ENCODE results near the gene SEMA5B.

Gene SEMA5B, protein sequence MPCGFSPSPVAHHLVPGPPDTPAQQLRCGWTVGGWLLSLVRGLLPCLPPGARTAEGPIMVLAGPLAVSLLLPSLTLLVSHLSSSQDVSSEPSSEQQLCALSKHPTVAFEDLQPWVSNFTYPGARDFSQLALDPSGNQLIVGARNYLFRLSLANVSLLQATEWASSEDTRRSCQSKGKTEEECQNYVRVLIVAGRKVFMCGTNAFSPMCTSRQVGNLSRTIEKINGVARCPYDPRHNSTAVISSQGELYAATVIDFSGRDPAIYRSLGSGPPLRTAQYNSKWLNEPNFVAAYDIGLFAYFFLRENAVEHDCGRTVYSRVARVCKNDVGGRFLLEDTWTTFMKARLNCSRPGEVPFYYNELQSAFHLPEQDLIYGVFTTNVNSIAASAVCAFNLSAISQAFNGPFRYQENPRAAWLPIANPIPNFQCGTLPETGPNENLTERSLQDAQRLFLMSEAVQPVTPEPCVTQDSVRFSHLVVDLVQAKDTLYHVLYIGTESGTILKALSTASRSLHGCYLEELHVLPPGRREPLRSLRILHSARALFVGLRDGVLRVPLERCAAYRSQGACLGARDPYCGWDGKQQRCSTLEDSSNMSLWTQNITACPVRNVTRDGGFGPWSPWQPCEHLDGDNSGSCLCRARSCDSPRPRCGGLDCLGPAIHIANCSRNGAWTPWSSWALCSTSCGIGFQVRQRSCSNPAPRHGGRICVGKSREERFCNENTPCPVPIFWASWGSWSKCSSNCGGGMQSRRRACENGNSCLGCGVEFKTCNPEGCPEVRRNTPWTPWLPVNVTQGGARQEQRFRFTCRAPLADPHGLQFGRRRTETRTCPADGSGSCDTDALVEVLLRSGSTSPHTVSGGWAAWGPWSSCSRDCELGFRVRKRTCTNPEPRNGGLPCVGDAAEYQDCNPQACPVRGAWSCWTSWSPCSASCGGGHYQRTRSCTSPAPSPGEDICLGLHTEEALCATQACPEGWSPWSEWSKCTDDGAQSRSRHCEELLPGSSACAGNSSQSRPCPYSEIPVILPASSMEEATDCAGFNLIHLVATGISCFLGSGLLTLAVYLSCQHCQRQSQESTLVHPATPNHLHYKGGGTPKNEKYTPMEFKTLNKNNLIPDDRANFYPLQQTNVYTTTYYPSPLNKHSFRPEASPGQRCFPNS

DNA sequence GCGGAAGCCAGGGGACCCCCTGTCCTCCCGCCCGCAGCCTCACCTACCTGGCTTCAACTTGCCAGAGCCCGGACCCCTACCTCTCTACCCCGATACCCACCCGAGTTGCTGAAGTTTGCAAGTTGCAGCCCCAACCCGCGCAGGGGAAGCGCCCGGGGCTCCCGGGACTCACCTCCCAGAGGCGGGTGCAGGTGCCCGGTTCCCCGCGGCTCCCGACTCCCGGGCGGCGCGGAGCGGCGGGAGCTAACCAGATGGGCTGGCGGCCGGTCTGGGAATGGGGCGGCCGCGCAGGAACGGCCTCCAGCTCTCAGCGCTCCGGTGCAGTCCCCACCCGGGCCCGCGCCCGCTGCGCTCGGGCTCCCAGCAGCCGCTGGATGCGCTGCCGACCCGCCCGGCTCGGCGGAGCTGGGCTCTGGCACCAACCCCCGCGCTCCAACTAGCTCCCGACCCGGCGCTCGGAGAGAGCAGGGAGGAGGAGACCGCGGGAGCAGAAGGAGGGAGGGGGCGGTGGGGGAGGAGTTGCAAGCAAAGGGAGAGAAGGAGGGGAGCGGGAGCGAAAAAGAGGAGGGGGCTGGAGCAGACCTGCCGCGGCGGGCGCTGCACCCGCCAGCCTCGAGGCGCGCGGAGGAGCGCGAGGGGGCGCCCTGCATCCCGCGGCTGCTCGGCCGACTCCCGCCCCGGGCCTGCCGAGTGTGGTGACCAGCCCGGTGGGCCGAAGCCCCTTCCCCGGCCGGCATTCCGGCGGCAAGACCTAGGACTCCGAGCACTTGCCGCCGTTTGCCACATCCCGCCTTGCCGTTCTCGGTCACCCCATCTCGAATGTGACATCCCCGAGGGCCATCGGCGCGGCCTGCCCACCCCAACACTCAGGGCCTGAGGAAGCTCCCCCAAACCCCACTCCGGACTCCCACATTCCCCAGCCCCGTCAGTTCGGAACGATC, at the start of gene SEMA5B:
Gene SEMA5B (minus strand): TSS at position 472 of the 941 bp plus-strand sequence. CDS start 66,500 bp downstream, outside the sequence.
- no peak for DNase-seq (ENCODE audit: low spot score)

DNA sequence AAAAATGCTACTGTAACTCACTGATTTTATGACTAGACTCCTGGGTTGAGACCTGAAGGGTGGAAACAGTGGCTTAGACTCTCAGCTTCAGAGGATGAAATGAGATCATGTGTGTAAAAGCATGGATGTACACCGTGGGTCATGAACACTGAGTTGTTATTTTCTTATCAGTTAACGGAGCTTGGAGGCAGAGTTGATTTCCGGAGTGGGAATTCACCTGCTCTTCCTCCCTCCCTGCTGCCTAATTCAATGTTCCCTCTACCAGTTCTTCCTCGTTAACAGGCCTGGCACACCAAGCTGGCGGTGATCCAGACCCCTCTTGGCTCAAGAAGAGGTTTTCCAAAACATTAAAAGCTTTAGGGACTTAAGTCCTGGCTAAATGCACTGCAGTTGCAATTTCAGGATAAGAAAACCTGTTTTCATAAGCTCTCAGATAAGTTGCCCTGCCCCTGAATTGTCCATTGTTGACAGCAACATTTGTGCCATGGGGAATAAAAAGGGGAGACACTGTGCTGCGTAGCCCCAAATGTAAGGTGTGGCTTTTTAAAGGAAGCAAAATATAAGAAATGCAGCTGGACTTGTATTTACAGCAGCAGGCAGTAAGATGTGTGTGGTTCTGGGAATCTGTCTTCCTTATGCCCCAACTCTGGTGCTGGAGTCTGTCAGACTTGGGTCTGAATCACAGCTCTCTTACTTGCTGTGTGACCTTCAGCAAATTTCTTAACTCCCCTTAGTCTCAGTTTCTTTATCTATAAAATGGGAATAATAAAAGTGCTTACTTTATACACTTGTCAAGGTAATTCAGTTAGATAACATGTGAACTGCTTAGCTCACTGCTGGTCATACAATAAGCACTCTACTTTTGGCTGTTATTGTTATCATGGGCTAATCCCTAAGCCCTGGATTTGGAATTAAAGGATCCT, 49.2 kb upstream of the SEMA5B start:
- no peak for DNase-seq (ENCODE audit: low spot score)

DNA sequence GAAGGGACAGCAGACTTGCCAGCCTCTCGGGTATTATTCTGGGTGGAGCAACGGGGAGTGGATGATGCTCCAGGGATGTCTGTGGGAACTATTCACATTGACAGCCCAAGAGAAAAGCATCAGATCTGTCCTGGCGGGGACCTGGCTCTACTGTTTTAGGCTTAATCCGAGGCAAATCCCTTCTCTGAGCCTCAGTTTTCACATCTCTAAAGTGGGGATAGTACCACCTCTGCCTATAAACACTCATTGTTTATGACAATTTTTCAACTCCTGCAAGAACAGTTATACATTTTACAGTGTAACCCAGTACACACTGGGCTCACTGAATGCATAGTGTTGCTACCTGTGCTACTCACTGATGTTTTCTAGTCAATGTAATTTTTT, 48.5 kb upstream of the SEMA5B start:
- no peak for DNase-seq (ENCODE audit: low spot score)

DNA sequence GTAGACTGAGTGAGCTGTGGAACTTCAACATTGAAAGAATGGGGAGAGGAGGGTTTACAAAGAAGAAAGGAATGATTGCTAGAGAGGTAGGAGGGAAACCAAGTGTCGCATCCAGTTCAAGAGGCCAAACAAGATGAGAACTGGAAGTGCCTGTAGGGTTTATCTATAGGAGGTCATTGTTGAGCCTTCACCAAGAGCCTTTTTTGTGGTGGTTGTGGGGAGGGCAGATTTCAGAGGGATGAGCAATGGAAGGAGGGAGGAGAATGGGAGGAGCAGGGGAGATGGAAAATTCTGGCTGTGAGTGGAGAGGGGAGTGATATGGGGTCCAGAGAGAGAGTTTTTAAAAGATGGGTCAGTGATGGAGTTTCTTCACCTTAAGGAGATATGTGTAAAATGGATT, 47.8 kb upstream of the SEMA5B start:
- peak; percentile 58 for DNase-seq (ENCODE audit: low spot score)

DNA sequence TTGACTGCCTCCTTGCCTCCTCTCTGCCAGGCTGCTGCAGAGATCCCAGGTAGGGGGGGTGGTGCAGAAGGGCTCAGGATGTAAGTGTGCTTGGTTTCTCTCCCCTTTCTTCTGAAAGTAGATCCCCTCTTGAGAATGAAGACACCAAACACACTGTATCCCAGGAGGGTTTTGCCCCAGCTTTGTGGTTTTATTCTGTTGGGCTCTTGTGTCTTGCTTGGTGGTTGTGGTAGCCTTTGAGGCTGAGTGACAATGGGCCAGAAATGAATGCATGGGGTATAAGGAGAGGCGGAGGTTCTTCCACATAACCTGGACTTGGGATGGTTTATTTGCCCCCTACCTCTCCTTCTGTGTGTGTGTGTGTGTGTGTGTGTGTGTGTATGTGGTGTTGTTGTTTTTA, 45.0 kb upstream of the SEMA5B start:
- DNase-seq (ENCODE audit: low spot score), result no peak

DNA sequence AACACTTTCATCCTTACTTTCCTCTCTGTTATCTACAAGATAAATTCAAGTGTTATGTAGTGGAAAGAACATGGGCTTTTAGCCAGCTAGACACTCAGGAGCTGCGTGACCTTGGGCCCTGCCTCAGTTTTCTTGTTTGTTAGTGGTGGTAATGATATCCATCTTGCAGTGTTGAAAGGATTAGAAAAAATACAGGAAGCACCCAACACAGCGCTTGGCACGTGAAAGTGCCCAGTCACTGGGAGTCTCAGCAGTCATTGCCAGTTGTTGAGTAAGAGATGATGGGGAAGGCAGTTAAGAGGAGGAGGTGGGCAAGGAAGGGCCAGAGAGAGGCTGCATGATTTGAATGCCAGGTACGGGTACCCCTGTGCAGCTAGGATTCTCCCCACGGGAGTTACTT, 44.6 kb upstream of the SEMA5B start:
- DNase-seq (ENCODE audit: low spot score), result no peak

DNA sequence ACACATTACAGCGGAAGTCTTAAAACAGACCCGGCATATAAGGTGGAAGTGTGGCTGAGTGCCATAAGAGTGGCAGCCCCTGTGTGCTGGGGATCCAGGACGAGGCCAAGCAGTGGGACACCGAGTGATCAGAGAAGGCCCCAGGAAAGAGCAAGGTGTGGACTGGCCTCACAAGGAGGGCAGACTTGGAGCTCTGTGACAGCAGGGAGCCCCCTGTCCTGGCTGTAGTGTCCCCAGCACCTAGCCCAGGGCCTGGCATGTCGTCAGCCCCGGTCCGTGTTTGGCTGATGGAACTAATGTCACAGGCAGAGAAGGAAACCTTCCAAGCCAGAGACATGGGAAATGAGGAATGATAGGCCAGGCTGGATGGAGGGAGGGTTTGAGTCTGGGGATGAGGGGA, 44.0 kb upstream of the SEMA5B start:
- no peak for DNase-seq (ENCODE audit: low spot score)

DNA sequence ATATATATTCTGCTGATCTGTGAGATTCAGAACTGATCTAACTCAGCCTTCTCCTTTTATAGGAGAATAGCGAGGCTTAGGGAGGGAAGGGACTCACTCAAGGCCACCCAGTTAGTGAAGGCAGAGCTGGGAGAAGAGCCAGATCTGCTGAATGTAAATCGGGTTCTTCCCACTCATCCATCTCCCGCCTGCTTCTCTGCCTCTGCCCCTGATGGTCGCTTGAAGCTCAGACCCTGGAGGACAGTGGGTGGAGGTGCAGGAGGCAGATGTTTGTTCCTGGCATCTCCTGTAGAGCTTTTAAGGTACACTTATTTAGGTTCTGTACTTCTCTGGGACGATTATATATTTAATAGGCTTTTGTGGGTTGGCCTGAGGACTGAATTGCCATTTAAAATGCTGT, 43.6 kb upstream of the SEMA5B start:
- no peak for DNase-seq (ENCODE audit: low spot score)

DNA sequence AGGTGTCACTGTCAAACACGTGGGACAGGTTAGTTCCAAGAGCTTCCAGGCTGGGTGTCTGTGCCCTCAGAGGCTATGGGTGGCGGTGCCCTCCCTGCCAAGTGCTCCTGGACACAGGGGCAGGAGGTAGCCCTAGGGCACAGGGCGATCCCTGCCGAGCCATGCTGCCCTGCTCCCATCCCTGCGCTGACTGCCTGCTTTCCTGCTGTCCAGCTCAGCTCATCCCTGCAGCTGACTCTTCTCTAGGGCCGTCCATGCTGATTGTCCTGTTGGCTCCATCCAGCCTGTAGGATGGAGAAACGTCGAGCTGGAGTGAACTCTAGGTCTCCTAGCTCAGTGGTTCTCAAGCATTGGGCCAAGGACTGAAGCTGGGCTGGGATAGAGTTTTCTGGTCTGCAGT, 42.9 kb upstream of the SEMA5B start:
- DNase-seq (ENCODE audit: low spot score), result no peak

DNA sequence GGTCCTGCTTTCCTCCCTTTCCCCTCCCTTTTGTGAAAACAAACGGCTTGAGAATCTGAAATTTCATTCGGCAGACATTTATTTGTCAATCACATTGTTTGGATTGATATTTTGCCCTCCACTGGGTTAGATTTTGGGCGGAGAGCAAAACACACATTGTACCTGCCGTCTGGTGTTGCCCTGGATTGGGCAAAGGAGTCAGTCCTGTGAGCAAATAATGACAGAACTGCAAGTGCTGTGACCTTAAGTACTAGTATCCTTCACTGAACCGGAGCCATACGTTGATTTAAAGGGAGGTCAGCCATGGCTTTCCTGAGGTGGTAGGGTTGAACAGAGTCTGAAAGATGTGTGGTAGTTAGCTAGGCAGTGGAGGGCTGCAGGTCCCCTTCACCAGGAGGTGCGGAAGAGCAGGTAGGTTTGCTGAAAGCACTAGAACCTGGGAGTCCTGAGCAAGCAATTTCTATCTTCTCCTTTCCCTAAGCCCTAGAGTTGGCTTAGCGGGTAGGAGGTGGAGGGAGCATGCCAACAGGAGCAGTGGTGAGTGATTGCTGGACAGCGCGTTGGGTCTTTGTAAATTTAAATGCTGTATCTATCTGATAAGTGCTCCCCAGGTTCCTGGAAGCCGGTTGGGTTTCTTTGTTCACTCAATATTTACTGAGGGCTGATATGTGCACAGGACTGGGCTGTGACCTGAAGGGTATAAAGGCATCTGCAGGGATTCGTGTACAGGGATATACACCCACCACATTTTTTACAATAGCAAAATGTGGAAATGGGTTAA, 41.2 kb upstream of the SEMA5B start:
- no peak for DNase-seq (ENCODE audit: low spot score)

DNA sequence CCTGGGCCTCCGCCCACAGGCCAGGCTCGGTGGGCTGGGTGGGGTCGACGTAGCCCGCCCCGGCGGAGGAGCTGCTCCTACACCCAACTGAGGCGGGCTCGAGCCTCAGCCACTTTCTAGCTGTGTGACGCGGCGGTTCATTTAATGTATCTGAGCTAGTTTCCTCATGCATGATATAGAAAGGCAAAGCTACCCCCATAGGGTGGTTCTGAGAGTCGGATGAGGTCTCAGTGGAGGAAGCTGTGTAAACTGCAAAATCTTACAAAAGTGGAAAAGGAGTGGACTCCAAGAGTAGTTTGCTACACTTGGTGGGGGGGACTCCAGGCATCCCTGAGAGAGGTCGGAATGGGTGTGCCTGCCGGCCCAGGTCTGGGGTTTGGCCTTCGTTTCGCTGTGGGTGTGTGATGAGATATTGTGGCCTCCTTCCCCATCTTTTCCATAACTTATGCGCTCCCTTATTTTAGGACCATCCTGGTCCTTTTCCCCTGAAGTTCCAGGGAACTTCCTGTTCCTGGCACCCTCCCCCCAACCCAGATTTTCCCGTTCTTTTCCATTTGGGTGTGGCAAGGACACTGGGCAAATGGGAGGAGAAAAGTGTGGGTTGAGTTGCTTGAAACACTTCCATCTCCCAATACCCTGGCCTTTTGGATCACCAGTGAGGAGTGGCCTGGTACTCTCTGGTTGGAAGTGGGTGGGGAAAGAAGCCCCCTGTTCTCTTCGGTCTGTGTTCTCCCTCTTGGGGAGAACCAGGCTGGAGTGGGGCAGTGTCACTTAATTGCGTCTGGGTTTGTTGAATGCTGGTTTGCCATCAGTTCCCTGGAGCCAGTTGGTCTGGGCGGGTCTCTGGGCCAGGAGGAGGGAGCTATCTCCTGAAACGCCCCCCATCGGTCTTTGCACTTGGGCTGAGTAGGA, 40.4 kb upstream of the SEMA5B start:
- DNase-seq (ENCODE audit: low spot score), result peak; percentile 27

DNA sequence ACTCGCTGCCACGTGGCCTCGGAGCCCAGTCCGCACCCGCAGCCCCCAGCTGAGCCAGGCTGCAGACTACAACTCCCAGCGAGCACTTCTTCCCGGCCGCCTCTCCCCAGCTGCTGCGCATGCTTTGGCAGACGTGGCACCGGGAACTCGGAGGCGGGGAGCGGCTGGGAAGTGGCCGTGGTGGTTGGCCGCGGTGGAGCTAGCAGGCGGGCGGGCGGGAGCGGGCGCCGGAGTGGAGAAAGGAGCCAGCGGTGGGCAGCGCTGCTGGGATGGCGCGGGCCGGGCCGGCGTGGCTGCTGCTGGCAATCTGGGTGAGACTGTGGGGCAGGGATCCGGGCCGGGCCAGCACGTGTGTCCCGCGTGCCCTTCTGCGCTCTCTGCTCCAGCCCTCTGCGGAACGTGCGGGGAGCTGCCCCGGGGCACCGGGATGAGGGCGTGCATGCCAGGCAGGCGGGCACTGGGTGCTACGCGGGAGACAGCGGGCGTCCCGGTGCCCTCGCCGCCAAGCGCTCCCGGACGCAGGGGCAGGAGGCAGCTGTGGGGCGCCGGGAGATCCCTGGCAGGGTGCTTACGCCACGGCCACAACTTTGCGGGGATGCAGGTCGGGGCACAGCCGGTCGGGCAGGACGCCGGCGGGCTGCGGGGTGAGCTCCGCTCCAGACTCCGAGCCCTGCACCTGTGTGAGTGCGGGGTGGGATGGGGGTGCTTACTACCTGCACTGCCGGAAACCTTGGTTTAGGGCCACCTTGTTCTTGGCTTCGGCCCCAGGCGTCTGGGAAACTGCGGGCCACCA, 39.5 kb upstream of the SEMA5B start, which contains the start of gene PDIA5:
Gene PDIA5 (plus strand): TSS at position 130 of the 793 bp plus-strand sequence. CDS start 140 bp downstream, at position 270.
- DNase-seq (ENCODE audit: low spot score), result peak; percentile 92

DNA sequence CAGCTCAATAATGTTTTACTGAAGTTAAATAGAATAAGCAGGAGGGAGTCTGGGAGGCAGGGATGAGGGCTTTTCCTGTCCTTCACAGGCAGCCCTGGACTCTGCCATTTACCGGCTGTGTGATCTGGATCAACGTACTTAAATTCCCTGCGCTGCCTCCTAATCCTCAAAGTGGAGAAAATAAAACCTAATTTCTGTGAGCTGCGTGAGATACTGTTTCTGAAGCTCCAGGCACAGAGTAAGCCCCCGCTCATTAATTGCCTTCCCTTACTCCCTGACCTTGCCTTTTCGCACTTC, 39.0 kb upstream of the SEMA5B start:
- no peak for DNase-seq (ENCODE audit: low spot score)

DNA sequence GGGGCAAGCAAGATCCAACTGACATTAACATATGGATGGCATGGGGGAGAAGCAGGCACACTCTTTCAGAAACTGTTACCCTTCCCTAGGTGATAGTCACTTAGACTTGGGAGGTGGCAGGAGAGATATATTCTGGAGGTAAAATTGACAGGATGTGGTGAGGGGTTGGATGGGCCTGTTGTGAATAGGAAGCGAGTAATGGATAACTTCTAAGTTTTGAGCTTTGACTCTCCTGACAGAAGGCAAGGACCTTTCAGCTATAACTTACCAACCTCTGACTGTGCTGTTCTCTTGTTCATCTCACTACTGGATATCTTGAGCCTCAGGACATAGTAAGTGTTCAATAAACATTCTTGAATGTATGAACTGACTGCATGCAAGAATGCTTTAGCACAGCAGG, 37.4 kb upstream of the SEMA5B start:
- no peak for DNase-seq (ENCODE audit: low spot score)

DNA sequence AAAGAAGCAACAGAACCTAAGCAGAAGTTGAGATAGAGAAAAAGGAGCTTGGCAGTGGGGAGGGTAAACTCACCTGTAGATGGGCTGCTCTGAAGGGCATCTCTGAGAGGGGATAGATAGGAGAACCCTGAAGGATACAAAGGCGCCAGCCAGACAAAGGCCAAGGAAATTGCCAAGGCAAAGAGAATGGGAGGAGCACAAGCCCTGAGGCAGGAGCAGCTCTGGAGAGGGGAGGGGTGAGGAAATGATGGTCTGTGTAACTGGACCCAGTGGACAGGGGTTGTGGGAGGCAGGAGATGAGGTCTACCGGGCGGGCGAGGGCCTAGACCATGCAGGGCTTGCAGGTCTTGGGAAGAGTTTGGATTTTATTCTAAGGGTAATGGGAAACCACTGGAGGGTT, 36.9 kb upstream of the SEMA5B start:
- DNase-seq (ENCODE audit: low spot score), result no peak

DNA sequence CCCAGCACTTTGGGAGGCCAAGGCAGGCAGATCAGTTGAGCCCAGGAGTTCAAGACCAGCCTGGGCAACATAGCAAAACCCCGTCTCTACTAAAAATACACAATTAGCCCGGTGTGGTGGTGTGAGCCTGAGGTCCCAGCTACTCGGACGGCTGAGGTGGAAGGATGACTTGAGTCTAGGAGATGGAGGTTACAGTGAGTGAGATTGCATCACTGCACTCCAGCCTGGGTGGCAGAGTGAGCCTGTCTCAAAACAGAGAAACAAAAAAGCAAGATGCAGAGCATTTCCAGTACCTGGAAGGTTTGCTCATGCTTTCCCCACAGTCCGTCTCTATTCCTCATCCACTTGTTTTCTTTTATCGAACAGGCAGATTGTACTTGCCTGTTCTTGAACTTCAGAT, 35.5 kb upstream of the SEMA5B start:
- no peak for DNase-seq (ENCODE audit: low spot score)

DNA sequence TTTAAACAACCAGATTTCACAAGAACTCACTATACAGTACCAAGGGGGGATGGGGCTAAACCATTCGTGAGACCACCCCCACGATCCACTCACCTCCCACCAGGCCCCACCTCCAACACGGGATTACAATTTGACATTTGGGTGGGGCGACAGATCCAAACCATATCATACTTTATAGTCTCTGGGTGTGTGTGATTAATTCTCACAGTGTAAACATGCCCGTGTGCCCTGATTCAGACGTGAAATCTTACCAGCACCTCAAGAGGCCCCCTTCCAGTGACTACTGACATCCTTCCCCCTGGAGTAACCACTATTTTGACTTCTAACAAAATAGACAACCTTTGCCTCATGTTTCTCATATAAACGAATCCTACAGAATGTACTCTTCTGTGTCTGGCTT, 34.3 kb upstream of the SEMA5B start:
- no peak for DNase-seq (ENCODE audit: low spot score)

DNA sequence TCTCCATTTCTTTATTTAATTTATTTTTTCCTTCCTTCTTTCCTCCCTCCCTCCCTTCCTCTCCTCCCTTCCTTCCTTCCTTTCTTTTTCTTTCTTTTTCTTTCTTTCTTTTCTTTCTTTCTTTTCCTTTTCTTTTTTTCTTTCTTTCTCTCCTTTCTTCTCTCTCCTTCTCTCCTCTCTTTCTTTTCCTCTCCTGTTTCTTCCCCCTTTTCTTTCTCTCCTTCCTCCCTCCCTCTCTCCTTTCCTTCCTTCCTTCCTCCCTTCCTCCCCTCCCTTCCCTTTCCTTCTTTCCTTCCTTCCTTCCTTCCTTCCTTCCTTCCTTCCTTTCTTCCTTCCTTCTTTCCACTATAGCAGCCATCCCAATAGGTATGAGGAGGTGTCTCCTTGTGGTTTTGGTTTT, 32.5 kb upstream of the SEMA5B start:
- no peak for DNase-seq (ENCODE audit: low spot score)

Data from SW480 (cell line).